Small intestine (tissue), 7 donors: ENCODE measurements around the gene SH3GLB2. TPM values are rescaled to one million over a fixed set of nuclear protein-coding genes. Genes with fewer than 3 reads are reported as not detected.
A peak's percentile ranks its signal among the peaks of the same experiment; 100 is the strongest.

Source experiments
- DNase-seq, 2 donors: peaks; one replicate each; pipeline versions ENCODE4 v3.0.0 to v3.0.0-alpha.2; 2013
- FAIRE-seq: peaks from 2 replicates; lab custom pipeline; 2012; peaks lifted over from hg19 to GRCh38; lab: Jason Lieb, UNC
- H3K27ac ChIP-seq, 3 donors: one replicate each; pipeline ENCODE4 v1.5.1; 2013; ENCODE audit warnings: low read length in 2 of 3, mild to moderate bottlenecking in 2 of 3, control low read depth in 1 of 3, inconsistent platforms in 1 of 3, low read depth in 1 of 3, moderate library complexity in 1 of 3
- H3K27me3 ChIP-seq, 3 donors: one replicate each; pipeline ENCODE4 v1.6.1; 2013; ENCODE audit warnings: low read length in 3 of 3, inconsistent platforms in 1 of 3; ENCODE audit not compliant: control insufficient read depth in 3 of 3, insufficient read depth in 3 of 3
- H3K36me3 ChIP-seq, 3 donors: one replicate each; pipeline ENCODE4 v1.6.1; 2013; ENCODE audit warnings: low read length in 3 of 3, inconsistent platforms in 1 of 3, low read depth in 1 of 3, mild to moderate bottlenecking in 1 of 3, moderate library complexity in 1 of 3; ENCODE audit not compliant: control insufficient read depth in 3 of 3, insufficient read depth in 2 of 3
- H3K4me1 ChIP-seq, 3 donors: one replicate each; pipeline ENCODE4 v1.6.1; 2013; ENCODE audit warnings: low read length in 2 of 3, inconsistent platforms in 1 of 3, low read depth in 1 of 3, mild to moderate bottlenecking in 1 of 3, moderate library complexity in 1 of 3; ENCODE audit not compliant: control insufficient read depth in 3 of 3, insufficient read depth in 2 of 3
- H3K4me3 ChIP-seq, 3 donors: one replicate each; pipeline ENCODE4 v1.5.1; 2013; ENCODE audit warnings: low read length in 3 of 3, control low read depth in 1 of 3, inconsistent platforms in 1 of 3, low read depth in 1 of 3, mild to moderate bottlenecking in 1 of 3, moderate library complexity in 1 of 3
- H3K9me3 ChIP-seq, 2 donors: one replicate each; pipeline ENCODE4 v1.6.1; 2013; ENCODE audit warnings: low read depth in 1 of 2, low read length in 1 of 2; ENCODE audit not compliant: control insufficient read depth in 2 of 2, insufficient read depth in 1 of 2
- WGBS, 3 donors: extraction: QIAGEN DNeasy Blood & Tissue Kit; methylation state at CpG; one replicate each; pipeline ENCODE4 v1.1.7; 2013; 5-methylcytosine and 5-hydroxymethylcytosine counted together
- polyA plus RNA-seq, 4 donors: library from polyadenylated mRNA; stranded (reverse) in 3 of 4; unstranded in 1 of 4; fragments of 200-250 nt in 3 of 4; fragments of 120-200 nt in 1 of 4; gene quantifications; one replicate each; pipeline versions ENCODE4 v1.2.1 to v1.2.3, GENCODE V29; 2013
- donor health status: healthy with polysubstance abuse.
- donor health status: control.
- donor health status: control.
- donor health status: Bipolar disorder and iron deficiency.
- donor health status: healthy.

The SH3GLB2 gene
- polyA plus RNA-seq, 4 donors: 85.2 to 112 (median 92.3) TPM

- Histone ChIP-seq H3K27me3 (no peaks in the 10 kb centered on the region), H3K4me1 (peaks cover 11 to 43% (median 24%) of the 10 kb centered on the region in 3 donors), H3K9me3 (peaks cover 0 to 5% of the 10 kb centered on the region in 2 donors), H3K36me3 (peaks cover 0 to 53% (median 10%) of the 10 kb centered on the region in 3 donors), H3K4me3 (no peak overlapping the region), H3K27ac (no peak overlapping the region)
- 57 to 68% (median 64%) methylated on average over 10 of the region's 10 CpGs for WGBS, 3 donors
- no peak for FAIRE-seq
- DNase-seq: peak in 1 of 2 donors; percentile 32
Observed at GRCh38 chr9:129071526-129072126, 43.5 kb upstream of the SH3GLB2 start.

- no peak for DNase-seq
- 78 to 87% (median 85%) methylated on average over 21 of the region's 21 CpGs for WGBS, 3 donors
Observed at GRCh38 chr9:129070696-129071525, 42.8 kb upstream of the SH3GLB2 start.

GRCh38 chr9:129069862-129070641 lies 41.9 kb upstream of the SH3GLB2 start:
- DNase-seq: peak in 1 of 2 donors; percentile 87
- FAIRE-seq: no peak
- Histone ChIP-seq H3K4me3 (no peak overlapping the region), H3K9me3 (no peaks in the 10 kb centered on the region), H3K27ac (peak overlapping the region; percentile 82 to 92 (median 86)), H3K27me3 (no peaks in the 10 kb centered on the region), H3K36me3 (peaks cover 5 to 64% (median 12%) of the 10 kb centered on the region in 3 donors), H3K4me1 (peaks cover 11 to 29% (median 19%) of the 10 kb centered on the region in 3 donors)
- 54 to 82% (median 82%) methylated on average over 13 to 26 of the region's 26 CpGs for WGBS, 3 donors

More at GRCh38 chr9:129070696-129071525, 42.8 kb upstream of the SH3GLB2 start:
- Histone ChIP-seq H3K9me3 (peaks cover 0 to 5% of the 10 kb centered on the region in 2 donors), H3K36me3 (peaks cover 0 to 56% (median 12%) of the 10 kb centered on the region in 3 donors), H3K4me3 (no peak overlapping the region), H3K27me3 (no peaks in the 10 kb centered on the region), H3K4me1 (peaks cover 11 to 37% (median 19%) of the 10 kb centered on the region in 3 donors), H3K27ac (peak overlapping the region in 1 of 3 donors; percentile 92)
- FAIRE-seq: no peak

- H3K36me3 ChIP-seq: peaks cover 5 to 71% (median 17%) of the 10 kb centered on the region in 3 donors
- FAIRE-seq (no peak), DNase-seq (peak; percentile 75 to 87)
- H3K4me3 ChIP-seq: no peak overlapping the region
- no peaks in the 10 kb centered on the region for H3K27me3 ChIP-seq
- peak overlapping the region; percentile 82 to 92 (median 86) for H3K27ac ChIP-seq
- H3K4me1 ChIP-seq: peaks cover 11 to 29% (median 18%) of the 10 kb centered on the region in 3 donors
- WGBS, 3 donors: 42 to 63% (median 53%) methylated on average over 29 to 31 of the region's 31 CpGs
- no peaks in the 10 kb centered on the region for H3K9me3 ChIP-seq
Observed at GRCh38 chr9:129068990-129069861, 41.1 kb upstream of the SH3GLB2 start.

GRCh38 chr9:129068110-129068509 lies 40.0 kb upstream of the SH3GLB2 start:
- Histone ChIP-seq H3K27ac (peak overlapping the region in 1 of 3 donors; percentile 92), H3K4me1 (peaks cover 11 to 29% (median 18%) of the 10 kb centered on the region in 3 donors), H3K9me3 (no peaks in the 10 kb centered on the region), H3K27me3 (no peaks in the 10 kb centered on the region), H3K36me3 (peaks cover 10 to 80% (median 19%) of the 10 kb centered on the region in 3 donors), H3K4me3 (no peak overlapping the region)
- no peak for DNase-seq
- FAIRE-seq: no peak
- 93 to 95% (median 95%) methylated on average over 19 of the region's 19 CpGs for WGBS, 3 donors

GRCh38 chr9:129064499-129064908 lies 36.4 kb upstream of the SH3GLB2 start:
- H3K36me3 ChIP-seq: peaks cover 12 to 85% (median 25%) of the 10 kb centered on the region in 3 donors
- 94 to 98% (median 96%) methylated on average over 8 of the region's 8 CpGs for WGBS, 3 donors
- peaks cover 3 to 13% (median 9%) of the 10 kb centered on the region in 3 donors for H3K4me1 ChIP-seq
- FAIRE-seq (no peak), DNase-seq (no peak)
- H3K4me3 ChIP-seq: no peak overlapping the region
- no peak overlapping the region for H3K27ac ChIP-seq
- no peaks in the 10 kb centered on the region for H3K27me3 ChIP-seq
- no peaks in the 10 kb centered on the region for H3K9me3 ChIP-seq

GRCh38 chr9:129063061-129063460 lies 34.9 kb upstream of the SH3GLB2 start:
- 87 to 93% (median 92%) methylated on average over 9 of the region's 9 CpGs for WGBS, 3 donors
- H3K4me3 ChIP-seq: no peak overlapping the region
- FAIRE-seq (no peak), DNase-seq (no peak)
- no peaks in the 10 kb centered on the region for H3K27me3 ChIP-seq
- peaks cover 12 to 81% (median 25%) of the 10 kb centered on the region in 3 donors for H3K36me3 ChIP-seq
- no peaks in the 10 kb centered on the region for H3K9me3 ChIP-seq
- no peak overlapping the region for H3K27ac ChIP-seq
- no peaks in the 10 kb centered on the region for H3K4me1 ChIP-seq
